Measurements from ENCODE around the gene RPGR. TPM values are rescaled to one million over a fixed set of nuclear protein-coding genes. Genes with fewer than 3 reads are reported as not detected.

RPGR gene
- total and polyA plus RNA-seq, 4 donors = 2.6 to 21.8 (median 11.8) TPM

GRCh38 chrX:38282049-38282448 lies 45.3 kb downstream of the RPGR start:
- Histone ChIP-seq H3K4me3 (ENCODE audit: low read length in 2 of 2) (no peak overlapping the region), H3K27me3 (ENCODE audit: control insufficient read depth in 1 of 2, insufficient read depth in 2 of 2, low read length in 1 of 2) (no peaks in the 10 kb centered on the region), H3K27ac (ENCODE audit: low read depth in 1 of 2, low read length in 2 of 2) (no peak overlapping the region), H3K4me1 (ENCODE audit: control insufficient read depth in 1 of 2, insufficient read depth in 2 of 2, low read length in 2 of 2) (no peaks in the 10 kb centered on the region), H3K9me3 (ENCODE audit: control insufficient read depth, low read length) (no peaks in the 10 kb centered on the region), H3K36me3 (ENCODE audit: control insufficient read depth in 1 of 2, insufficient read depth in 2 of 2, low read length in 1 of 2) (no peaks in the 10 kb centered on the region)
- intact Hi-C loops (cut with DNase I) = no loop called here
- DNase-seq (no peak), ATAC-seq (ENCODE audit: low FRiP score) (no peak)
- 18 to 45% methylated on average over 1 of the region's 1 CpG for WGBS, 2 donors

GRCh38 chrX:38279188-38279587 lies 48.1 kb downstream of the RPGR start:
- 64 to 92% methylated on average over 2 of the region's 2 CpGs for WGBS, 2 donors
- DNase-seq = no peak
- ATAC-seq (ENCODE audit: low FRiP score) = no peak
- intact Hi-C loops (cut with DNase I) = no loop called here
- no peaks in the 10 kb centered on the region for H3K4me1 ChIP-seq (ENCODE audit: control insufficient read depth in 1 of 2, insufficient read depth in 2 of 2, low read length in 2 of 2)
- no peak overlapping the region for H3K4me3 ChIP-seq (ENCODE audit: low read length in 2 of 2)
- H3K9me3 ChIP-seq (ENCODE audit: control insufficient read depth, low read length) = no peaks in the 10 kb centered on the region
- no peaks in the 10 kb centered on the region for H3K27me3 ChIP-seq (ENCODE audit: control insufficient read depth in 1 of 2, insufficient read depth in 2 of 2, low read length in 1 of 2)
- no peaks in the 10 kb centered on the region for H3K36me3 ChIP-seq (ENCODE audit: control insufficient read depth in 1 of 2, insufficient read depth in 2 of 2, low read length in 1 of 2)
- H3K27ac ChIP-seq (ENCODE audit: low read depth in 1 of 2, low read length in 2 of 2) = no peak overlapping the region

- Histone ChIP-seq H3K27me3 (ENCODE audit: control insufficient read depth in 1 of 2, insufficient read depth in 2 of 2, low read length in 1 of 2) (no peaks in the 10 kb centered on the region), H3K9me3 (ENCODE audit: control insufficient read depth, low read length) (no peaks in the 10 kb centered on the region), H3K4me1 (ENCODE audit: control insufficient read depth in 1 of 2, insufficient read depth in 2 of 2, low read length in 2 of 2) (no peaks in the 10 kb centered on the region), H3K27ac (ENCODE audit: low read depth in 1 of 2, low read length in 2 of 2) (no peak overlapping the region), H3K36me3 (ENCODE audit: control insufficient read depth in 1 of 2, insufficient read depth in 2 of 2, low read length in 1 of 2) (no peaks in the 10 kb centered on the region), H3K4me3 (ENCODE audit: low read length in 2 of 2) (no peak overlapping the region)
- no peak for DNase-seq
- intact Hi-C loops (cut with DNase I) = no loop called here
- WGBS, 2 donors = 20 to 28% methylated on average over 1 of the region's 1 CpG
- ATAC-seq (ENCODE audit: low FRiP score) = no peak
These were observed 48.6 kb downstream of the RPGR start for GRCh38 chrX:38278682-38279081.

- no peak for ATAC-seq (ENCODE audit: low FRiP score)
- WGBS, 2 donors = 70 to 95% methylated on average over 2 of the region's 2 CpGs
- H3K36me3 ChIP-seq (ENCODE audit: control insufficient read depth in 1 of 2, insufficient read depth in 2 of 2, low read length in 1 of 2) = no peaks in the 10 kb centered on the region
- no peak overlapping the region for H3K27ac ChIP-seq (ENCODE audit: low read depth in 1 of 2, low read length in 2 of 2)
- no peaks in the 10 kb centered on the region for H3K27me3 ChIP-seq (ENCODE audit: control insufficient read depth in 1 of 2, insufficient read depth in 2 of 2, low read length in 1 of 2)
- H3K4me1 ChIP-seq (ENCODE audit: control insufficient read depth in 1 of 2, insufficient read depth in 2 of 2, low read length in 2 of 2) = no peaks in the 10 kb centered on the region
- intact Hi-C loops (cut with DNase I) = no loop called here
- DNase-seq = no peak
- H3K4me3 ChIP-seq (ENCODE audit: low read length in 2 of 2) = no peak overlapping the region
- no peaks in the 10 kb centered on the region for H3K9me3 ChIP-seq (ENCODE audit: control insufficient read depth, low read length)
These were observed 49.5 kb downstream of the RPGR start for GRCh38 chrX:38277802-38278201.

GRCh38 chrX:38277136-38277535 lies 50.2 kb downstream of the RPGR start:
- Histone ChIP-seq H3K9me3 (ENCODE audit: control insufficient read depth, low read length) (no peaks in the 10 kb centered on the region), H3K27ac (ENCODE audit: low read depth in 1 of 2, low read length in 2 of 2) (no peak overlapping the region), H3K27me3 (ENCODE audit: control insufficient read depth in 1 of 2, insufficient read depth in 2 of 2, low read length in 1 of 2) (no peaks in the 10 kb centered on the region), H3K36me3 (ENCODE audit: control insufficient read depth in 1 of 2, insufficient read depth in 2 of 2, low read length in 1 of 2) (no peaks in the 10 kb centered on the region), H3K4me3 (ENCODE audit: low read length in 2 of 2) (no peak overlapping the region), H3K4me1 (ENCODE audit: control insufficient read depth in 1 of 2, insufficient read depth in 2 of 2, low read length in 2 of 2) (no peaks in the 10 kb centered on the region)
- DNase-seq = no peak
- ATAC-seq (ENCODE audit: low FRiP score) = no peak
- intact Hi-C loops (cut with DNase I) = no loop called here
- WGBS, 2 donors = 21 to 30% methylated on average over 2 of the region's 2 CpGs

GRCh38 chrX:38276089-38276488 lies 51.2 kb downstream of the RPGR start:
- ATAC-seq (ENCODE audit: low FRiP score) (no peak), DNase-seq (no peak)
- WGBS, 2 donors = 86 to 94% methylated on average over 2 of the region's 2 CpGs
- Histone ChIP-seq H3K36me3 (ENCODE audit: control insufficient read depth in 1 of 2, insufficient read depth in 2 of 2, low read length in 1 of 2) (no peaks in the 10 kb centered on the region), H3K27ac (ENCODE audit: low read depth in 1 of 2, low read length in 2 of 2) (no peak overlapping the region), H3K27me3 (ENCODE audit: control insufficient read depth in 1 of 2, insufficient read depth in 2 of 2, low read length in 1 of 2) (no peaks in the 10 kb centered on the region), H3K4me3 (ENCODE audit: low read length in 2 of 2) (no peak overlapping the region), H3K9me3 (ENCODE audit: control insufficient read depth, low read length) (no peaks in the 10 kb centered on the region), H3K4me1 (ENCODE audit: control insufficient read depth in 1 of 2, insufficient read depth in 2 of 2, low read length in 2 of 2) (no peaks in the 10 kb centered on the region)
- intact Hi-C loops (cut with DNase I) = no loop called here

- Histone ChIP-seq H3K4me3 (ENCODE audit: low read length in 2 of 2) (no peak overlapping the region), H3K27me3 (ENCODE audit: control insufficient read depth in 1 of 2, insufficient read depth in 2 of 2, low read length in 1 of 2) (no peaks in the 10 kb centered on the region), H3K4me1 (ENCODE audit: control insufficient read depth in 1 of 2, insufficient read depth in 2 of 2, low read length in 2 of 2) (no peaks in the 10 kb centered on the region), H3K36me3 (ENCODE audit: control insufficient read depth in 1 of 2, insufficient read depth in 2 of 2, low read length in 1 of 2) (no peaks in the 10 kb centered on the region), H3K27ac (ENCODE audit: low read depth in 1 of 2, low read length in 2 of 2) (no peak overlapping the region), H3K9me3 (ENCODE audit: control insufficient read depth, low read length) (no peaks in the 10 kb centered on the region)
- intact Hi-C loops (cut with DNase I) = no loop called here
- DNase-seq (no peak), ATAC-seq (ENCODE audit: low FRiP score) (no peak)
- 43 to 50% methylated on average over 2 of the region's 2 CpGs for WGBS, 2 donors
These were observed 51.7 kb downstream of the RPGR start for GRCh38 chrX:38275615-38276014.

GRCh38 chrX:38273453-38273852 lies 53.9 kb downstream of the RPGR start:
- H3K27ac ChIP-seq (ENCODE audit: low read depth in 1 of 2, low read length in 2 of 2) = no peak overlapping the region
- H3K4me3 ChIP-seq (ENCODE audit: low read length in 2 of 2) = no peak overlapping the region
- DNase-seq = no peak
- intact Hi-C loops (cut with DNase I) = no loop called here
- H3K4me1 ChIP-seq (ENCODE audit: control insufficient read depth in 1 of 2, insufficient read depth in 2 of 2, low read length in 2 of 2) = no peaks in the 10 kb centered on the region
- H3K36me3 ChIP-seq (ENCODE audit: control insufficient read depth in 1 of 2, insufficient read depth in 2 of 2, low read length in 1 of 2) = no peaks in the 10 kb centered on the region
- H3K27me3 ChIP-seq (ENCODE audit: control insufficient read depth in 1 of 2, insufficient read depth in 2 of 2, low read length in 1 of 2) = no peaks in the 10 kb centered on the region
- WGBS, 2 donors = 85 to 98% methylated on average over 1 of the region's 1 CpG
- no peaks in the 10 kb centered on the region for H3K9me3 ChIP-seq (ENCODE audit: control insufficient read depth, low read length)
- ATAC-seq (ENCODE audit: low FRiP score) = no peak

GRCh38 chrX:38271154-38271716 lies 56.1 kb downstream of the RPGR start:
- DNase-seq = no peak
- intact Hi-C loops (cut with DNase I) = no loop called here
- Histone ChIP-seq H3K36me3 (ENCODE audit: control insufficient read depth in 1 of 2, insufficient read depth in 2 of 2, low read length in 1 of 2) (no peaks in the 10 kb centered on the region), H3K4me3 (ENCODE audit: low read length in 2 of 2) (no peak overlapping the region), H3K9me3 (ENCODE audit: control insufficient read depth, low read length) (no peaks in the 10 kb centered on the region), H3K27me3 (ENCODE audit: control insufficient read depth in 1 of 2, insufficient read depth in 2 of 2, low read length in 1 of 2) (no peaks in the 10 kb centered on the region), H3K4me1 (ENCODE audit: control insufficient read depth in 1 of 2, insufficient read depth in 2 of 2, low read length in 2 of 2) (no peaks in the 10 kb centered on the region), H3K27ac (ENCODE audit: low read depth in 1 of 2, low read length in 2 of 2) (no peak overlapping the region)
- no peak for ATAC-seq (ENCODE audit: low FRiP score)
